Measurements from ENCODE around the gene SERBP1. TPM values are rescaled to one million over a fixed set of nuclear protein-coding genes. Genes with fewer than 3 reads are reported as not detected.
A peak's percentile ranks its signal among the peaks of the same experiment; 100 is the strongest.

The SERBP1 gene
- total RNA-seq, 1 donor: 232 TPM

GRCh38 chr1:67399199-67399993, 30.8 kb downstream of the SERBP1 start:
- no peak for TF ChIP-seq CTCF (IDR thresholded peaks at IDR 0.05; ENCODE audit: insufficient read depth, low read length)
- no peak for DNase-seq (ENCODE audit: low read depth)
- H3K4me3 ChIP-seq (ENCODE audit: low read depth, low read length): no peak overlapping the region

GRCh38 chr1:67394548-67394947, 35.7 kb downstream of the SERBP1 start:
- no peak for TF ChIP-seq CTCF (IDR thresholded peaks at IDR 0.05; ENCODE audit: insufficient read depth, low read length)
- DNase-seq (ENCODE audit: low read depth): no peak

GRCh38 chr1:67393737-67394136, 36.5 kb downstream of the SERBP1 start:
- TF ChIP-seq CTCF (IDR thresholded peaks at IDR 0.05; ENCODE audit: insufficient read depth, low read length): no peak
- DNase-seq (ENCODE audit: low read depth): no peak
- H3K4me3 ChIP-seq (ENCODE audit: low read depth, low read length): no peak overlapping the region

More at GRCh38 chr1:67394548-67394947, 35.7 kb downstream of the SERBP1 start:
- H3K4me3 ChIP-seq (ENCODE audit: low read depth, low read length): no peak overlapping the region

GRCh38 chr1:67393240-67393639, 37.0 kb downstream of the SERBP1 start:
- H3K4me3 ChIP-seq (ENCODE audit: low read depth, low read length): no peak overlapping the region
- TF ChIP-seq CTCF (IDR thresholded peaks at IDR 0.05; ENCODE audit: insufficient read depth, low read length): no peak
- no peak for DNase-seq (ENCODE audit: low read depth)

- DNase-seq (ENCODE audit: low read depth): peak; percentile 77
- H3K4me3 ChIP-seq (ENCODE audit: low read depth, low read length): no peak overlapping the region
- no peak for TF ChIP-seq CTCF (IDR thresholded peaks at IDR 0.05; ENCODE audit: insufficient read depth, low read length)
Observed at GRCh38 chr1:67390041-67390887, 39.9 kb downstream of the SERBP1 start.

GRCh38 chr1:67383999-67384638, 46.1 kb downstream of the SERBP1 start:
- DNase-seq (ENCODE audit: low read depth): no peak
- TF ChIP-seq CTCF (IDR thresholded peaks at IDR 0.05; ENCODE audit: insufficient read depth, low read length): no peak
- no peak overlapping the region for H3K4me3 ChIP-seq (ENCODE audit: low read depth, low read length)

Data from fibroblast of the aortic adventitia (primary cell).